ENCODE results near the gene LPCAT1. TPM values are rescaled to one million over a fixed set of nuclear protein-coding genes. Genes with fewer than 3 reads are reported as not detected.
A peak's percentile ranks its signal among the peaks of the same experiment; 100 is the strongest.
"Not testable (repeated sequence)": the region's sequence is repeated elsewhere in the genome, so short reads cannot be mapped to it uniquely, and the experiment has no call there.

LPCAT1 gene
- total RNA-seq, 2 donors from 2014 or later = 13.2 to 18.1 TPM

- Histone ChIP-seq H3K27me3 (no peaks in the 10 kb centered on the region), H3K36me3 (peaks cover 6% of the 10 kb centered on the region), H3K9me3 (no peaks in the 10 kb centered on the region), H3K4me3 (no peak overlapping the region), H3K4me1 (peaks cover 0 to 27% of the 10 kb centered on the region in 2 donors), H3K27ac (no peak overlapping the region)
- no peak for TF ChIP-seq CTCF (IDR thresholded peaks at IDR 0.05)
- no peak for DNase-seq (ENCODE audit: low spot score)
Measured at GRCh38 chr5:1506242-1507013, 17.3 kb downstream of the LPCAT1 start.

DNA sequence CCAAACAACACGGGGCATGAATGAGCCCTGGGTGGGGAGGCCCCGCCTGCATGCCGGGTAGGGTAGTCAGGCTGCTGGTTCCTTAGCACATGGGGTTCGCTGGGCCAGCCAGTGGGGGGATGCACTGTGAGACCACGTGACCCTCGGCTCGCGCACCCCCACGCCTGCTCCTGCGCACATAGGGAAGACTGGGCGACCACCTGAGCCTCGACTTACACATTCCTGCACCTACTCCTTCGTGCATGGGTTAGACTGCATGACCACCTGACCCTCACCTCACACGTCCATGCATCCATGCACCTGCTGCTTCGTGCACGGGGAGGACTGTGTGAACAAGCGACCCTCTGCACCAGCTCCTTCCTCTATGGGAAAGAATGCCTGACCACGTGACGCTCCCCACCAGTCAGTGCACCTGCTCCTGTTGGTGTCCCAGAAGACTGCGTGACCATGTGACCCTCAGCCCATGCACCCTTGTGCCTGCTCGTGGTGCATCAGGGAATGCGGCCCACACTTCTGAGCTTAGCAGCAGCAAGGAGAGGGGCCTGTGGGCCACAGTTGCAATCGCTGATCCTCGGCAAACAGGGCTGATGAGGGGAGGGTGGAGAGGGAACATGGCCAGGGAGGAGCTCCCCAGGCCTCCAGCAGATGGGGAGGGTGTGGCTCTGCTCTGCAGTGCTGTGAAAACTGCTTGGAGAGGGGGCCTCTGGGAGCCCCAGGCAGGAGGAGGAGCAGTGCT is 18.1 kb downstream of the LPCAT1 start:
- H3K4me1 ChIP-seq = peaks cover 0 to 35% of the 10 kb centered on the region in 2 donors
- no peak for TF ChIP-seq CTCF (IDR thresholded peaks at IDR 0.05)
- H3K27me3 ChIP-seq = no peaks in the 10 kb centered on the region
- DNase-seq (ENCODE audit: low spot score) = no peak
- H3K9me3 ChIP-seq = no peaks in the 10 kb centered on the region
- H3K4me3 ChIP-seq = no peak overlapping the region
- H3K27ac ChIP-seq = no peak overlapping the region
- H3K36me3 ChIP-seq = peaks cover 6% of the 10 kb centered on the region

DNA sequence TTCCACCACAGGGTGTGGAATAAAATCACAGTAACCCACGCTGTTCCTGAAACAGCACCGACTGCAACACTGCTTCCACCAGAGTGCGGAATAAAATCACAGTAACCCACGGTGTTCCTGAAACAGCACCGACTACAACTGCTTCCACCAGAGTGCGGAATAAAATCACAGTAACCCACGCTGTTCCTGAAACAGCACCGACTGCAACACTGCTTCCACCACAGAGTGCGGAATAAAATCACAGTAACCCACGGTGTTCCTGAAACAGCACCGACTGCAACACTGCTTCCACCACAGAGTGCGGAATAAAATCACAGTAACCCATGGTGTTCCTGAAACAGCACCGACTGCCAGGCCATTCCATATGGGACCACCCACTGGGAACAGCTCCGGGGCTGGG is 18.7 kb downstream of the LPCAT1 start:
- not testable (repeated sequence) for H3K27me3 ChIP-seq; DNase-seq (ENCODE audit: low spot score); H3K9me3 ChIP-seq; H3K4me3 ChIP-seq; H3K36me3 ChIP-seq; H3K27ac ChIP-seq
- H3K4me1 ChIP-seq = peaks cover 0 to 39% of the 10 kb centered on the region in 2 donors

DNA sequence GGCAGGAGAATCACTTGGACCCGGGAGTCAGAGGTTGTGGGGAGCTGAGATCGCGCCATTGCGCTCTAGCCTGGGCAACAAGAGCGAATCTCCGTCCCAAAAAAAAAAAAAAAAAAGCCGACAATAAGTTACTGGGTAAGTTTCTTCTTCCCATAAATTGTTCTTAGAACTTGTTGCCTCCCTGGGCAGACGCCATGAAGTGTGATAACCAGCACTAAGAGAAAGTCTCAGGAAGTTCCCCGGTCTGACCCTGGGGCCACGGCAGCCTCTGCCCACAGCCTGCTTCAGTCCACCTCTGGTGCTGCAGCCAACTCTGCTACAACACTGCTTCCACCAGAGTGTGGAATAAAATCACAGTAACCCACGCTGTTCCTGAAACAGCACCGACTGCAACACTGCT is 19.1 kb downstream of the LPCAT1 start:
- TF ChIP-seq CTCF (IDR thresholded peaks at IDR 0.05) = no peak
- no peaks in the 10 kb centered on the region for H3K27me3 ChIP-seq
- no peaks in the 10 kb centered on the region for H3K9me3 ChIP-seq
- peaks cover 6% of the 10 kb centered on the region for H3K36me3 ChIP-seq
- H3K4me1 ChIP-seq = peaks cover 0 to 39% of the 10 kb centered on the region in 2 donors
- no peak overlapping the region for H3K4me3 ChIP-seq
- no peak overlapping the region for H3K27ac ChIP-seq
- DNase-seq (ENCODE audit: low spot score) = no peak

GRCh38 chr5:1504069-1504595 is 19.6 kb downstream of the LPCAT1 start:
- no peaks in the 10 kb centered on the region for H3K27me3 ChIP-seq
- peaks cover 0 to 39% of the 10 kb centered on the region in 2 donors for H3K4me1 ChIP-seq
- H3K27ac ChIP-seq = peak overlapping the region; percentile 26 to 29
- no peaks in the 10 kb centered on the region for H3K9me3 ChIP-seq
- no peak overlapping the region for H3K4me3 ChIP-seq
- no peak for TF ChIP-seq CTCF (IDR thresholded peaks at IDR 0.05)
- peaks cover 4% of the 10 kb centered on the region for H3K36me3 ChIP-seq
- no peak for DNase-seq (ENCODE audit: low spot score)
